A549 (cell line): Measurements from ENCODE around the gene MBLAC1.

Source experiments
- CEBPB ChIP-seq, 2 experiments: fragments of >200 bp in 1 of 2; sonication (Bioruptor Twin) in 1 of 2; formaldehyde crosslinking in 1 of 2; IDR thresholded peaks; 2 replicates each; pipeline ENCODE4 v1.6.1; 2012 to 2016
- CTCF ChIP-seq: fragments of >200 bp; sonication (Bioruptor Twin); formaldehyde crosslinking; IDR thresholded peaks from 3 replicates; pipeline ENCODE4 v1.5.1; 2016
- ELK1 ChIP-seq: fragments of 150-350 bp; IDR thresholded peaks from 2 replicates; pipeline ENCODE4 v1.6.1; 2014; ENCODE audit warnings: low read depth, mild to moderate bottlenecking, low read length
- EP300 ChIP-seq, 2 experiments: fragments of >200 bp; sonication (Bioruptor Twin); formaldehyde crosslinking; IDR thresholded peaks; 2 replicates in 1 of 2; 3 replicates in 1 of 2; pipeline ENCODE4 v1.6.1; 2016 to 2017
- HOXA7 ChIP-seq: fragments of 250-450 bp; sonication (Bioruptor Pico); IDR thresholded peaks from 2 replicates; pipeline ENCODE4 v1.5.0; 2020; ENCODE audit warnings: mild to moderate bottlenecking, moderate library complexity
- HOXB5 ChIP-seq: fragments of 250-450 bp; sonication (Bioruptor Pico); IDR thresholded peaks from 2 replicates; pipeline ENCODE4 v1.5.0; 2020; ENCODE audit warnings: mild to moderate bottlenecking, moderate library complexity
- JUN ChIP-seq, 2 experiments: fragments of >200 bp; sonication (Bioruptor Twin); formaldehyde crosslinking; IDR thresholded peaks; 2 replicates in 1 of 2; 3 replicates in 1 of 2; pipeline ENCODE4 v1.6.1; 2016 to 2017
- KDM5A ChIP-seq: fragments of 200-600 bp; sonication (generic); IDR thresholded peaks from 2 replicates; pipeline ENCODE4 v1.6.1; 2016; ENCODE audit warnings: antibody characterized with exemption, mild to moderate bottlenecking
- MAX ChIP-seq: IDR thresholded peaks from 2 replicates; pipeline ENCODE4 v1.6.1; 2012
- NFE2L2 ChIP-seq: fragments of 150-350 bp; conservative IDR thresholded peaks from 2 replicates; pipeline ENCODE4 v1.6.1; 2014; ENCODE audit warnings: low read length
- POLR2A ChIP-seq: IDR thresholded peaks from 2 replicates; pipeline ENCODE4 v1.6.1; 2012; ENCODE audit warnings: mild to moderate bottlenecking, low read length
- USF2 ChIP-seq: fragments of 450-650 bp; IDR thresholded peaks from 2 replicates; pipeline ENCODE4 v1.6.1; 2014; ENCODE audit warnings: antibody characterized with exemption

- no peak for TF ChIP-seq POLR2A
- no peak for TF ChIP-seq CEBPB (IDR thresholded peaks at IDR 0.05)
- TF ChIP-seq EP300 (IDR thresholded peaks at IDR 0.05), result no peak
- no peak for TF ChIP-seq ELK1
- no peak for TF ChIP-seq CTCF
- no peak for TF ChIP-seq JUN (IDR thresholded peaks at IDR 0.05)
- no peak for TF ChIP-seq USF2
- TF ChIP-seq KDM5A, result no peak
- TF ChIP-seq MAX, result no peak
- no peak for TF ChIP-seq HOXA7 (CRISPR knock-in tag)
- no peak for TF ChIP-seq NFE2L2
- no peak for TF ChIP-seq HOXB5 (CRISPR knock-in tag)
These were observed 41.2 kb downstream of the MBLAC1 start for GRCh38 chr7:100167912-100168323.
